H1 (cell line): ENCODE results near the gene HP1BP3. TPM values are rescaled to one million over a fixed set of nuclear protein-coding genes. Genes with fewer than 3 reads are reported as not detected.

ENCODE experiments used
- CTCF ChIA-PET: fragments of 300-600 bp; sonication (Branson Sonifier 250); formaldehyde crosslinking; loops from one replicate; lab custom pipeline; 2021; ENCODE audit not compliant: partially characterized antibody; lab: Charles Lee
- POLR2A ChIA-PET: fragments of 300-600 bp; sonication (Branson Sonifier 250); formaldehyde crosslinking; loops from one replicate; lab custom pipeline; 2021; ENCODE audit warnings: inconsistent platforms; ENCODE audit not compliant: partially characterized antibody; lab: Charles Lee
- DNase-seq, 2 experiments: peaks; one replicate each; pipeline versions ENCODE4 v3.0.0 to v3.0.0-alpha.2; 2010 to 2022; ENCODE audit warnings: low spot score in 2 of 2, low read depth in 1 of 2, mixed read lengths in 1 of 2
- FAIRE-seq: peaks from 2 replicates; lab custom pipeline; 2011; peaks lifted over from hg19 to GRCh38; lab: Jason Lieb, UNC
- H2AFZ ChIP-seq: 2 replicates; pipeline ENCODE4 v1.8.1; 2012; ENCODE audit warnings: low read length, inconsistent platforms
- H2AK5ac ChIP-seq: 2 replicates; pipeline ENCODE4 v1.6.1; 2013; ENCODE audit warnings: low read depth, low read length
- H2BK120ac ChIP-seq: replicated peaks from 2 replicates; pipeline ENCODE3; 2013; ENCODE audit warnings: low read depth, low read length, inconsistent platforms
- H2BK12ac ChIP-seq: 2 replicates; pipeline ENCODE4 v1.6.1; 2013; ENCODE audit warnings: low read depth, low read length
- H2BK15ac ChIP-seq: 2 replicates; pipeline ENCODE4 v1.6.1; 2013; ENCODE audit warnings: low read length
- H2BK20ac ChIP-seq: 2 replicates; pipeline ENCODE4 v1.6.1; 2013; ENCODE audit warnings: low read length
- H2BK5ac ChIP-seq: 2 replicates; pipeline ENCODE4 v1.6.1; 2013; ENCODE audit warnings: low read depth, low read length
- H3K14ac ChIP-seq: 2 replicates; pipeline ENCODE4 v1.6.1; 2013; ENCODE audit warnings: inconsistent platforms; ENCODE audit not compliant: insufficient read length
- H3K18ac ChIP-seq: 2 replicates; pipeline ENCODE4 v1.6.1; 2013; ENCODE audit warnings: low read length; ENCODE audit errors: extremely low read depth
- H3K23ac ChIP-seq: 2 replicates; pipeline ENCODE4 v1.6.1; 2013; ENCODE audit warnings: inconsistent platforms; ENCODE audit not compliant: insufficient read length
- H3K23me2 ChIP-seq: 2 replicates; pipeline ENCODE4 v1.6.1; 2013; ENCODE audit warnings: low read depth, low read length
- H3K27ac ChIP-seq: 2 replicates; pipeline ENCODE4 v1.6.1; 2011; ENCODE audit warnings: low read depth, low read length, inconsistent platforms
- H3K27me3 ChIP-seq, 4 experiments: replicated peaks in 1 of 4; 1 replicate in 1 of 4; 2 replicates in 3 of 4; pipeline versions ENCODE4 v1.6.1 to v1.8.1; 2011 to 2013; ENCODE audit warnings: low read length in 3 of 4, mild to moderate bottlenecking in 3 of 4, inconsistent platforms in 2 of 4, mixed read lengths in 2 of 4, moderate library complexity in 1 of 4; ENCODE audit not compliant: control insufficient read depth in 3 of 4, insufficient read depth in 3 of 4; ENCODE audit errors: extremely low read depth in 1 of 4
- H3K36me3 ChIP-seq, 4 experiments: 2 replicates each; pipeline versions ENCODE4 v1.6.1 to v1.8.1; 2011 to 2013; ENCODE audit warnings: mild to moderate bottlenecking in 4 of 4, low read length in 3 of 4, moderate library complexity in 2 of 4, control low read depth in 1 of 4, inconsistent platforms in 1 of 4; ENCODE audit not compliant: insufficient read depth in 4 of 4, control insufficient read depth in 2 of 4
- H3K4ac ChIP-seq: replicated peaks from 2 replicates; pipeline ENCODE3; 2013; ENCODE audit warnings: low read length, low read depth, mixed read lengths, inconsistent platforms; ENCODE audit not compliant: insufficient read length
- H3K4me1 ChIP-seq, 4 experiments: replicated peaks in 1 of 4; 1 replicate in 1 of 4; 2 replicates in 3 of 4; pipeline versions ENCODE4 v1.6.1 to v1.8.1; 2011 to 2013; ENCODE audit warnings: low read length in 3 of 4, inconsistent platforms in 2 of 4, mixed read lengths in 1 of 4; ENCODE audit not compliant: insufficient read depth in 4 of 4, control insufficient read depth in 3 of 4
- H3K4me2 ChIP-seq, 2 experiments: 2 replicates each; pipeline versions ENCODE4 v1.6.1 to v1.8.1; 2011 to 2013; ENCODE audit warnings: low read depth in 2 of 2, low read length in 2 of 2, control low read depth in 1 of 2, inconsistent platforms in 1 of 2, mild to moderate bottlenecking in 1 of 2; ENCODE audit not compliant: insufficient read depth in 1 of 2
- H3K4me3 ChIP-seq, 4 experiments: fragments of 200-600, 300-600 bp in 1 of 4; sonication (generic), shearing (Covaris generic), sonication (Bioruptor Twin) in 1 of 4; 2 replicates each; pipeline versions ENCODE4 v1.5.1 to v1.8.1; 2011 to 2016; ENCODE audit warnings: low read length in 4 of 4, low read depth in 3 of 4, control low read depth in 2 of 4, inconsistent platforms in 2 of 4, mild to moderate bottlenecking in 2 of 4, mixed read lengths in 1 of 4, moderate library complexity in 1 of 4; ENCODE audit not compliant: insufficient read depth in 2 of 4; ENCODE audit errors: extremely low read depth in 1 of 4
- H3K56ac ChIP-seq: replicated peaks from 2 replicates; pipeline ENCODE3; 2013; ENCODE audit warnings: low read depth, mild to moderate bottlenecking, mixed read lengths, low read length, inconsistent platforms; ENCODE audit not compliant: insufficient read length
- H3K79me1 ChIP-seq: 2 replicates; pipeline ENCODE4 v1.6.1; 2013; ENCODE audit warnings: low read depth, low read length, control low read depth
- H3K79me2 ChIP-seq, 2 experiments: 2 replicates each; pipeline versions ENCODE4 v1.6.1 to v1.8.1; 2012 to 2013; ENCODE audit warnings: low read length in 2 of 2, mild to moderate bottlenecking in 2 of 2, inconsistent platforms in 1 of 2; ENCODE audit not compliant: insufficient read depth in 2 of 2, control insufficient read depth in 1 of 2
- H3K9ac ChIP-seq, 4 experiments: replicated peaks in 1 of 4; 1 replicate in 1 of 4; 2 replicates in 3 of 4; pipeline versions ENCODE4 v1.6.1 to v1.8.1; 2011 to 2013; ENCODE audit warnings: low read depth in 3 of 4, low read length in 3 of 4, control low read depth in 2 of 4, mild to moderate bottlenecking in 2 of 4, moderate library complexity in 2 of 4, inconsistent platforms in 1 of 4; ENCODE audit errors: extremely low read depth in 1 of 4
- H3K9me3 ChIP-seq, 2 experiments: 2 replicates each; pipeline versions ENCODE4 v1.6.1 to v1.8.1; 2012 to 2013; ENCODE audit warnings: mild to moderate bottlenecking in 2 of 2, moderate library complexity in 2 of 2, control low read depth in 1 of 2, inconsistent platforms in 1 of 2, low read depth in 1 of 2, low read length in 1 of 2, mixed read lengths in 1 of 2; ENCODE audit not compliant: insufficient read depth in 2 of 2
- H4K20me1 ChIP-seq, 2 experiments: replicated peaks in 1 of 2; 2 replicates each; pipeline versions ENCODE3 to v1.8.1; 2011 to 2013; ENCODE audit warnings: inconsistent platforms in 2 of 2, low read length in 2 of 2, mild to moderate bottlenecking in 1 of 2; ENCODE audit not compliant: insufficient read depth in 2 of 2, control insufficient read depth in 1 of 2
- H4K5ac ChIP-seq: 2 replicates; pipeline ENCODE4 v1.6.1; 2013; ENCODE audit warnings: low read length, low read depth, mixed read lengths, inconsistent platforms; ENCODE audit not compliant: insufficient read length
- H4K8ac ChIP-seq: 2 replicates; pipeline ENCODE4 v1.8.0; 2013; ENCODE audit warnings: mild to moderate bottlenecking, moderate library complexity, low read length, inconsistent platforms; ENCODE audit not compliant: insufficient read depth; ENCODE audit errors: extremely low read depth
- H4K91ac ChIP-seq: replicated peaks from 2 replicates; pipeline ENCODE3; 2013; ENCODE audit warnings: low read length, mixed read lengths, inconsistent platforms; ENCODE audit not compliant: insufficient read length
- JUN ChIP-seq: IDR thresholded peaks from 2 replicates; pipeline ENCODE4 v1.6.1; 2011; ENCODE audit warnings: low read depth, mild to moderate bottlenecking, improper control_type of control experiment, low read length
- KDM5A ChIP-seq: fragments of 200-600 bp; IDR thresholded peaks from 2 replicates; pipeline ENCODE4 v1.7.1; 2012; ENCODE audit warnings: mild to moderate bottlenecking, low read length, inconsistent platforms, mixed read lengths
- POU5F1 ChIP-seq: IDR thresholded peaks from 2 replicates; pipeline ENCODE4 v1.6.1; 2011; ENCODE audit warnings: low read depth, mild to moderate bottlenecking, low read length, moderate library complexity
- SIN3A ChIP-seq, 2 experiments: IDR thresholded peaks in 1 of 2; conservative IDR thresholded peaks in 1 of 2; 2 replicates each; pipeline ENCODE4 v1.6.1; 2011 to 2012; ENCODE audit warnings: low read length in 2 of 2, improper control_type of control experiment in 1 of 2, low read depth in 1 of 2, mild to moderate bottlenecking in 1 of 2
- WGBS, 2 experiments: shearing (Covaris generic) in 1 of 2; methylation state at CpG; one replicate each; pipeline versions ENCODE4 v1.1.6 to v1.1.7; 2013 to 2015; ENCODE audit warnings: low lambda C conversion rate in 2 of 2, mixed read lengths in 2 of 2, inconsistent platforms in 1 of 2, low coverage in 1 of 2, missing lambda C conversion rate in 1 of 2; ENCODE audit not compliant: insufficient replicate concordance in 2 of 2, insufficient coverage in 1 of 2, insufficient read length in 1 of 2; ENCODE audit errors: extremely low coverage in 1 of 2, missing lambda C conversion rate in 1 of 2; 5-methylcytosine and 5-hydroxymethylcytosine counted together
- polyA plus RNA-seq, 7 experiments: library from polyadenylated mRNA; depleted of rRNA in 3 of 7; stranded (reverse) in 5 of 7; unstranded in 2 of 7; fragments of >200 nt in 5 of 7; fragments of 200-250 nt in 2 of 7; gene quantifications; 1 replicate in 5 of 7; 2 replicates in 1 of 7; 4 replicates in 1 of 7; pipeline versions ENCODE4 v1.2.1 to v1.2.3, GENCODE V29; 2011 to 2013; ENCODE audit warnings: missing spikeins in 2 of 7, mixed read lengths in 2 of 7
- total RNA-seq: library from RNA; stranded (reverse); fragmentation: NEBNext Ultra II Directional; extraction: Animal tissue kit (Norgen Biotek cat#: 25700); gene quantifications from 2 replicates; pipeline ENCODE4 v1.2.1, GENCODE V29; 2021

The HP1BP3 gene
- total and polyA plus RNA-seq, 2 of the 8 experiments (the other 6 are each of a cell fraction or from before 2014, with no cell fraction given) = 47.4 to 125 TPM

DNA sequence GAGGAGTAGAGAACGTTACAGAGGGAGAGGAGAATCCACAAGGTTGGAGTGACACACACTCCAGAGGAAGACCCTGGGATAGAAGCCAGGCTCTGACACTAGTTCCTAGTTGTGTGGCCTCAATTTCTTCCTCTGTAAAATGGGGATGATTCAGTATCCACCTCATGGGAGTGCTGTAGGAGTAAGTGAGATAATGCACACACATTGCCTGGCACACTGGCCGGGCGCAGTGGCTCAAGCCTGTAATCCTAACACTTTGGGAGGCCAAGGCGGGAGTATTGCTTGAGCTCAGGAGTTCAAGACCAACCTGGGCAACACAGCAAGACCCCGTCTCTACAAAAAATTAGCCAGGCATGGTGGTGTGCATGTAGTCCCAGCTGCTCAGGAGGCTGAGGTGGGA, 78.2 kb downstream of the HP1BP3 start:
- Histone ChIP-seq H3K79me2 (no peaks in the 10 kb centered on the region), H2BK120ac (no peak overlapping the region), H3K27me3 (no peaks in the 10 kb centered on the region), H4K20me1 (peaks cover 1 to 11% of the 10 kb centered on the region in 2 experiments), H3K79me1 (no peaks in the 10 kb centered on the region), H3K4me1 (no peaks in the 10 kb centered on the region), H2BK5ac (no peak overlapping the region), H3K4me3 (no peak overlapping the region), H2BK12ac (no peak overlapping the region), H3K56ac (no peak overlapping the region), H3K9ac (no peak overlapping the region), H3K23ac (no peak overlapping the region), H2AK5ac (no peak overlapping the region), H3K18ac (no peak overlapping the region), H3K4me2 (no peak overlapping the region), H2BK15ac (no peak overlapping the region), H2AFZ (no peak overlapping the region), H4K8ac (no peak overlapping the region), H3K9me3 (no peaks in the 10 kb centered on the region), H2BK20ac (no peak overlapping the region), H3K4ac (no peak overlapping the region), H4K5ac (no peak overlapping the region), H3K27ac (no peak overlapping the region), H3K14ac (no peak overlapping the region), H3K36me3 (no peaks in the 10 kb centered on the region; a peak in 2 of 8 replicates), H4K91ac (no peak overlapping the region), H3K23me2 (no peaks in the 10 kb centered on the region)
- CTCF ChIA-PET = interaction anchor here (3.9 to 4.6 kb wide), 2 partner anchors 12 to 19 kb away, joined by 16 to 29 read pairs; no protein-coding TSS in a partner anchor
- no peak for DNase-seq
- TF ChIP-seq POU5F1 = no peak
- TF ChIP-seq SIN3A (conservative IDR thresholded peaks at IDR 0.05 in 1 of 2, IDR thresholded peaks at IDR 0.05 in 1 of 2; ENCODE audit: low read depth in 1 of 2, low read length in 2 of 2) = no peak
- TF ChIP-seq JUN = no peak
- no peak for TF ChIP-seq KDM5A
- POLR2A ChIA-PET = no interaction called here
- no peak for FAIRE-seq
- WGBS, 2 experiments = 75% methylated on average over 5 of the region's 5 CpGs; no CpG with 5 or more reads in 1 of the 2 experiments
